DMS 273 (cell line): ENCODE data around the gene IL20RA.

Experiments
- DNase-seq: peaks from one replicate; lab custom pipeline; 2025; ENCODE audit not compliant: unreplicated experiment; lab: John Stamatoyannopoulos, UW

Gene IL20RA

DNA sequence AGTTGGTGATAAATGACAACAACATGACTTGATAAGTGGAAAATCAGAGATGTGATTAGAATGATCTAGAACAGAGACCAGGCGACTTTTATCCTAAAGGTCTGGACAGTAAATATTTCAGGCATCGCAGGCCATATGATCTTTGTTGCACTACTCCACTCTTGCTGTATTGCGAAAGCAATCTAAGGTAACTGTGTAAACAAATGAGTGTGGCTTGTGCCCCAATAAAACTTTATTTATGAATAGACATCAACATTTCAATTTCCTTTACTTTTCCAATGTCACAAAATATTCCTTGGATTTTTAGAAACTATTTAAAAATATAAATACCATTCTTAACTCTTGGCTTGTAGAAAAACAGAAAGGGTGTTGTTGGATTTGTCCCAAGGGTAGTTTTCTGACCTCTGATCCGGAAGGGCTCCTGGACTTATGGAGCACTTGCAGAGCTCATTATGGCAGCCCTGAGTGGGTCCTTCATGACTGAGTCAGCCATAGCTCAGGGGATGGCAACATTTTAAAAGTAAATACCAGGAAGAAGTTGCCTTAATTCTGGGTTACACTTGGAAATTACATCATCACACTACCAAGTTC lies 34.5 kb downstream of the IL20RA start:
- DNase-seq, result no peak

DNA sequence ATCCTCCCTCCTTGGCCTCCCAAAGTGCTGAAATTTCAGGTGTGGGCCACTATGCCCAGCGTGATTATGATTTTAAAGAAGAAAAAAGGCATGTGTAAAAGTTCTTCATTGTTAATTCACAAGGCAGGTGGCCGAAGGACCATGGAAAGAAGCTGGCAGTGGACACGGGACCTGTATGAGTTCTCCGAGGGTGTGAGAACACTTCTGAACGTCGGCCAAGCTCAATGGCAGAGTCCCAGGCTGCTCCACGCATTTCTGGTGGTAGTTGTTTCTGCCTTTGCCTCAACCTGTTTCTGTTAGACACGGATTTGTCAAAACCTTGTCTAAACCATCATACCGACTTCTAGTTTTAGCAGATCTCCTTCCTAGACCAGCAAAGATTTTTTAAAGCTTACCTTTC lies 36.6 kb downstream of the IL20RA start:
- DNase-seq, result no peak

DNA sequence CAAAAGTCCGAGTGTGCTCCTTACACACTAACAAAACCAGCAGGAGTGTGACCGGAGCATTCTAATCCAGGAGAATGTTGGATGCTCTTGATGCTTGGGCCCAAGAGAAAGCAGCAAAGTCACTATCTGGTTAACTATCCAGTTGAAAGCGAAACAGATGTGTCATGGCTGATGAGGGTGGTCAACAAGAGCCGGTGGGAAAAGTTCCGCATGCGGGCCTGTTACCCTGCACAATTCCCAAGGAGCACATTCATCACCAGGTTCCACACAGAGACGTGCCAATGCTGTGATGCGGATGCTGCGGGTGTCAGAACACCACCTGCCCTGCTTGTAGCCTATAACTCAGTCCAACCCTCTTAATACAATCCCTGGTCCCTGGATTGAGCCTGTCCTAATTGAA lies 38.7 kb downstream of the IL20RA start:
- DNase-seq, result no peak

GRCh38 chr6:137005073-137005472 lies 39.7 kb downstream of the IL20RA start:
- DNase-seq, result no peak

DNA sequence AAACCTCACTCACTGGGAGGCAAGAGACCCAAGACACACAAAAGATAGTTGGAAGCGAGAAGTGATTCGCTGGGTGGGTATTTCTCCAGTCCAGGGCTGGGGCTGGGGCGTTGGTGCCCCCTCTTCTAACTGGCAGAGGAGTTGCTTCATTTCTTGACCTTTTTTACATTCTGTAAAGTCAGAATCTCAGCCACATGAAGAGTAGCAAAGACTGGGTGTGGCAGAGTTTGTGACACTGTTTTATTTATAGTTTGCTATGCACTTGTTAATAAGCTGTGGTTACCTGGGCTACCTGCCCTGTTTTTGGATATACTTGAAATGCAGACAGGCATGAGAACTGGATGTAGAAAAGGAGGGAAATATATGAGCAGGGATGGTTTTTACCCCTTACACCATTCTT lies 42.3 kb downstream of the IL20RA start:
- no peak for DNase-seq

DNA sequence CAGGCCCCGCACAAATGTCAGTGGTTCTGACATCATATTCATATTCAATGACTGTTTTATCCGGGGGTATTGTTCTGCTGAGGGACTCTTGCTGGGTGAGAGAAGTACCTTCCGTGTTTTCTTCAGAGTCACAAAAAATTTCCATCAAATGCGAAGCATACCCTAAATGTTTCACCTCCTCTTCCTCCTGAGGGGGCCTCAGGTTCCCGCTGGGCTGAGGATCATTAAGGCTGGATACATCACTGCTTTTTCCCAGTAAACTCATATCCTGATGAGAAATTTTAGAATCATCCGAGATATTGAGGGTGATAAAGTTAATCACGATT lies 42.8 kb downstream of the IL20RA start:
- DNase-seq, result no peak

GRCh38 chr6:137001299-137001976 lies 43.3 kb downstream of the IL20RA start:
- DNase-seq, result no peak

DNA sequence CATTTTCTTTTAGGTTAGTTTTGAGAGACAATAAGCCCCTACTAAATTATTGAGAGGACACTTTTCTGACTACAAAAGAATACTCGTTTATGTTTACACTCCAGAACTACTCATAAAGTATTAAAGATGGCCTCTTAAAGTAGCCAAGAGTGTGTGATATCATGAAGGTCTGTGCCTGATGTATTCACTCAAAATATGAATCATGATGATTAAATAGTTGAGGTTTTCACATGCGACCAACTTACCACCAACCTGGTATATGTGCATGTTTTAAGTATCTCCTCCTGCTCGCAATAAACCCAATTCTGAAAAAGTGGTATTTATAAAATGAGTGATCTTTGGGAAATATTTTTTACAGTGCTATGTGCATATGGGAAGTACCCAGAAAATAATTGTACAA lies 43.9 kb downstream of the IL20RA start:
- no peak for DNase-seq

DNA sequence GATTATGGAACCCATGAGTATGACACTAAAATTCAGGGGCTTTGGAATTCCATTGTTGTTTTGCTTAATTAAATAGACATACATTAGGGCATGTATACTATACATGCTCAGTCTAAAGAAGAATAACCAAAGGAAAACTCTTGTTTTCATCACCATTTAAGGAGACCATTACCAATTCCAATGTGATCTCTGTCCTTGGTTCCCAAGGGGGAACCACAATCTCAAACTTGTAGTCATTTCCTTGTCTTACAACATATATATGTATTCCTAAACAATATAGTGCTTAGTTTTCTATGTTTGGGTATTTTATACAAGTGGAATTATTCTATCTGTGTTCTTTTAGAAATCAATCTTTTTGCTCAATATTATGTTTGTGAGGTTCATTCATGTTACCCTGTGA lies 49.2 kb downstream of the IL20RA start:
- no peak for DNase-seq

DNA sequence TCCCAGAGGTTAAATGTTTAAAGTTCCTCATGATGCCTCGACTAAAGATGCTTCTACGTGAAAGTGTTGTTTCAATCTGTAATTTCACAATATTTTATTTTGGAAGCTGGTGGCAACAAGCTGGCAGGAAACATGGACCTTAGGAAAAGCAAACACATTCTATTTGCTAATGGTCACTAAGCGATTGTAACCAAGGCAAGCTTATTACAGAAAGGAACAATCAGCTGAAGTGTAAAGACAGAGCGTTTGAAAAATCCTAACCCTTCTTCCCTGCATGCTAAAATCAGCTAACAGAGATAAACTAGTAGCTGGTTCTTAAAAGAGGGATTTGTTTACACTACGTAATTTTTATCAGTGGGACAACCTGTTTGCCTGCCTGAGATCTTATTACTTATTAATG lies 50.0 kb downstream of the IL20RA start:
- DNase-seq, result no peak

DNA sequence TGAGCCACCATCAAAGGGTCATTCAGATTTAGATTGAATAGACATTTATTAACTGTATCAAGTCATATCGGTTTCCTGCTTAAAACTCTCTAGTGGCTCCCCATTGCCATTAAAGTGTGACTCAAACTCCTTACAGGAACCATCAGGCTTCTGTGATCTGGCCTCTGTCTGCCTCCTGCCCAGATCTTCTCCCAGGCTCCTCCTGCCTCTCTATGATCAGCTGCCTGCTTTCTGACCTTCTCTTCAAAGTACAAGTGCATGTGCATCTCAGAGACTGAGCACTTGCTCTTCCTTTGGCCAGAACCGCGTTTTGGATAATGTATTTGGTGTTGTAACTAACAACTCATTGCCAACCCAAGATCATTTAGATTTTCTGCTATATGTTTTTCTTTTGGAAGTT lies 52.7 kb downstream of the IL20RA start:
- DNase-seq, result no peak

GRCh38 chr6:136991646-136992045 lies 53.1 kb downstream of the IL20RA start:
- DNase-seq, result no peak

DNA sequence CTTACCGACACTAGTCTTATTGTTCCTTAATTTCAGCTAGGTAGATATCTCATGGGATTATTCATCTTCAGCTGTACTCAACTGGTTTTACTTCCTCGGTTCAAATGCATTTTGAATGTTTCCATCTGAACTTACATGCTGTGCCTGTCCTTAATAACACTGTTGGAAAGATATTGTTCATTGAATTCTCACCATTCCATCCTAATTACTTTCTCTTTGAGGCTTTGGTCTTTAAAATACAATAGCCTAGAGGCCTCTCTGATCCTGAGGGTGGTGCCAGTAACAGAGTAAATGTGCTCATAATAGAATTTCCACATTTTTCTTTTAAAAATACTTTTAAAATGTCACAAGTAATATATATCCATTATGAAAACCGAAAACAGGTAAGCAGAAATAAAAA lies 54.0 kb downstream of the IL20RA start:
- no peak for DNase-seq

DNA sequence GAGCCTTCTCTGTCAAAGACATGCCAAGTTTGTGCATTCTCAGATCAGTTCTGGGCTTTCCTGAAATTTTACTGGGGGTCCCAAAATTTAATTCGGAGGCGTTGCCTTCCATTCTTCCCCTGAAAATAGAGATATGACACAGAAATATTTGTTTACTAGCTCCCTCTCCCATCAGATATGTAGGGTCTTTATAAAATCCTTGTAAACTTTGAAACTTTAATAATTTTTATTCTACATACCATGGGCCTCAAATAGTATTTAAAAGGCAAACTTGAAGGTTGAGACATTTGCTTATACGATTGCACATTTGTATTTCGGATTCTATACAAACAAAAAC lies 54.6 kb downstream of the IL20RA start:
- no peak for DNase-seq

DNA sequence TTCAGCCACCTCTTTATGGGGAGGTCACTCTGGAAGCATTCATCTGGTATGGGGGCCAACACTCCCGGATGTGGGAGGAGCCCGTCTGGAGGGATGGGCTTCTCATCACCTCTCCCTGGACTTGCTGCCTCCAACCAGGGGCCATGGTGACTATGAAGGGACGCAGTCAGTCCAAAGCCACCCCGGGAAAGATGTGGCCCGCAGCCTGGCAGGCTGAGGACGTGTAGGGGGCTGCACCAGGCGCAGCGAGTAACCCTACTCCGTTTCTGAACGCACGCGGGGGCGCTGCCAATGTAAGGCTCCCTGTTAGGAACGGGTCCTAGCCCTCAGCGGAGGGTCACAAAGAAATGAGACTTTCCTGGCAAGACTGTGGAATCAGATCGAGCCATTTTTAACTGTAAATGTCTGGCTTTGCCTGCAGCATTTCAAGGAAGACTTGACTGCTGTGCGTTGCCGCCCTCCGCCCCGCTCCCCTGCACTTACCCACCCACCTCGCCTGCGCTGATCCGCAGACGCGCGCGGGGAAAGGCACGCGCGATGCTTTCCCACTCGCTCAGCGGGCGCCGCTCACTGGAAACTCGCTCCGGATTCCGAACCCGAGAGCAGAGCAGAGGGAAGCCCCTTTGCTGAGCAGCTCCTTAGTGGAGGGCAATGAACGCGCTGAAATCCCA lies 55.1 kb downstream of the IL20RA start:
- peak; percentile 78 for DNase-seq

- DNase-seq, result no peak
Measured at GRCh38 chr6:136987526-136987925, 57.2 kb downstream of the IL20RA start.

DNA sequence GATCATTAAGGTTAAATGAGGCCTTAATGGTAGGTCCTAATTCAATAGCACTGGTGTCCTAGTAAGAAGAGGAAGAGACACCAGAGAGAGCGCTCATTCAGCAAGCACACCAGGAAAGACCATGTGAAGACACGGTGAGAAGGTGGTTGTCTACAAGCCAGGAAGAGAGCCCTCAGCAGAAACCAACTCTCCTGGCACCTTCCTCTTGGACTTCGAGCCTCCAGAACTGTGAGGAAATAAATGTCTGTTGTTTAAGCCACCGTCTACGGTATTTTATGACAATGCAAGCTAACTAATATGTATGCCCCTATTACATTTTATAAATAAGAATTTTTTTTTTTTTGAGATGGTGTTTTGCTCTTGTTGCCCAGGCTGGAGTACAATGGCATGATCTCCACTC lies 59.3 kb downstream of the IL20RA start:
- no peak for DNase-seq

GRCh38 chr6:136984578-136984977 lies 60.2 kb downstream of the IL20RA start:
- no peak for DNase-seq

GRCh38 chr6:136983687-136984086 lies 61.1 kb downstream of the IL20RA start:
- peak; percentile 61 for DNase-seq

DNA sequence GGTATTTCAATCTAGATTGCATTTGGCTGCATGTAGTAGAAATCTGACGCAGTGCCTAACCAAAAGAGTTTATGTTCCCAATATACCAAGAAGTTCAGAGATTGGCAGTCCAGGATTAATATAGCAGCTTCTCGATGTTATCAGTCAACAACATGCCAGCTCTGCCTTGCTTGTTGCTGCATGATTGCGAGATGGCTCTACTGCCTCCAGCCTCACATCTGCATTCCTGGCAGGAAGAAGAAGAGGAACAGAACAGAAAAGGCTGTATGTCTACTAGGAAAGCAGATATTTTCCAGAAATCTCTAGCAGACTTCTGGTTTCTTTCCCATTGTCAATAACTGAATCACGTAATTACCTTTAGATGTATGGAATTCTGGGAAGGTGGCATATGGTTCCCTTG lies 61.8 kb downstream of the IL20RA start:
- DNase-seq, result peak; percentile 15

GRCh38 chr6:136980070-136980469 lies 64.7 kb downstream of the IL20RA start:
- DNase-seq, result peak; percentile 56

DNA sequence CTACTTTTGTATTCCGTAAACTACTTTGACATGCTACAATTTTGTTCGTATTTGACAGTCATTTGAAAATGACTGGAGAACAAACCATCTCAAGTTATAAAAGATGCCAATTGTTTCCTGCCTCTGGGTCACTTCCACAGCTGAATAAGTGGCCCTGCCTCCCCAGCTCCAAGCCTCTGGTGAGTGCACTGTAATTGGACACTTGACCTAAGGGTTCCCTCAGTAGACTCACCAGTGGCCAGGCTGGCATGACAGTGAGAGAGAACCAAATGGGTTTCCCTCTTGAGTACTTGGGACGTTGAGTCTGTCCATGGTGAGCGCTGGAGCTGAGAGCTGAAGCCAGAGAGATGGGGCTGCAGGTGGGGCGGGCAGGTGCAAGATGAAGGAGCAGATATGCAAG lies 65.6 kb downstream of the IL20RA start:
- DNase-seq, result no peak

- no peak for DNase-seq
Measured at GRCh38 chr6:136977075-136977474, 67.7 kb downstream of the IL20RA start.
